GM12872 (cell line): ENCODE measurements around the gene ADAM15.

ENCODE experiments used
- TF ChIP-seq, protein P1 (sequence below): IDR thresholded peaks from 3 replicates; pipeline ENCODE4 v1.5.1; 2011; ENCODE audit warnings: low read depth, mild to moderate bottlenecking, low read length, moderate library complexity; ENCODE audit not compliant: insufficient read depth

The ADAM15 gene

DNA sequence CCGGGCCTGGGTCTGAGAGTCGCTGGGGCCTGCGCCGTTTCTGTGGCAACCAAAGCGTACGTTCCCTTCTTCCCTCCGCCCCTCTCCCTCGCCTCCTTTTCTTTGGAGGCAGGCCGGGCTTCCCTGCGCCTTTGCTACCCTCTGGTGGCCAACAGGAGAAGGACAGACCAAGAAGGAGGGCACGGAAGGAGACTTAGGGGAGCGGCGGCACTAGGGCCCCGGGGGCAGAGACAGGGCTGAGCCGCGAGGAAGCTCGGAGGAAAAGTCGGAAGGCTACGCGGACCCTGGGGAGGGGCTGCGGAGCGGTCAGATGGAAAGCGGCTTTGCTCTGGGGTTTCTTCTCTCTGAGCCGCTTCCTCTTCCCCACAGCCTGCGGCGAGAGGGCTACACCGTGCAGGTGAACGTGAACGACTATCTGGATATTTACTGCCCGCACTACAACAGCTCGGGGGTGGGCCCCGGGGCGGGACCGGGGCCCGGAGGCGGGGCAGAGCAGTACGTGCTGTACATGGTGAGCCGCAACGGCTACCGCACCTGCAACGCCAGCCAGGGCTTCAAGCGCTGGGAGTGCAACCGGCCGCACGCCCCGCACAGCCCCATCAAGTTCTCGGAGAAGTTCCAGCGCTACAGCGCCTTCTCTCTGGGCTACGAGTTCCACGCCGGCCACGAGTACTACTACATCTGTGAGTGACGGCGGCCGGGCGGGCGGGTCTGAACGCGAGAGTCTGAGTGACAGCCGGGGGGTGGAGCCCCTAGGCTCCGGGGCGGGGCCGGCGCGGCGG, 33.8 kb downstream of the ADAM15 start:
- TF ChIP-seq, protein P1, sequence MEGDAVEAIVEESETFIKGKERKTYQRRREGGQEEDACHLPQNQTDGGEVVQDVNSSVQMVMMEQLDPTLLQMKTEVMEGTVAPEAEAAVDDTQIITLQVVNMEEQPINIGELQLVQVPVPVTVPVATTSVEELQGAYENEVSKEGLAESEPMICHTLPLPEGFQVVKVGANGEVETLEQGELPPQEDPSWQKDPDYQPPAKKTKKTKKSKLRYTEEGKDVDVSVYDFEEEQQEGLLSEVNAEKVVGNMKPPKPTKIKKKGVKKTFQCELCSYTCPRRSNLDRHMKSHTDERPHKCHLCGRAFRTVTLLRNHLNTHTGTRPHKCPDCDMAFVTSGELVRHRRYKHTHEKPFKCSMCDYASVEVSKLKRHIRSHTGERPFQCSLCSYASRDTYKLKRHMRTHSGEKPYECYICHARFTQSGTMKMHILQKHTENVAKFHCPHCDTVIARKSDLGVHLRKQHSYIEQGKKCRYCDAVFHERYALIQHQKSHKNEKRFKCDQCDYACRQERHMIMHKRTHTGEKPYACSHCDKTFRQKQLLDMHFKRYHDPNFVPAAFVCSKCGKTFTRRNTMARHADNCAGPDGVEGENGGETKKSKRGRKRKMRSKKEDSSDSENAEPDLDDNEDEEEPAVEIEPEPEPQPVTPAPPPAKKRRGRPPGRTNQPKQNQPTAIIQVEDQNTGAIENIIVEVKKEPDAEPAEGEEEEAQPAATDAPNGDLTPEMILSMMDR: peak; percentile 84

DNA sequence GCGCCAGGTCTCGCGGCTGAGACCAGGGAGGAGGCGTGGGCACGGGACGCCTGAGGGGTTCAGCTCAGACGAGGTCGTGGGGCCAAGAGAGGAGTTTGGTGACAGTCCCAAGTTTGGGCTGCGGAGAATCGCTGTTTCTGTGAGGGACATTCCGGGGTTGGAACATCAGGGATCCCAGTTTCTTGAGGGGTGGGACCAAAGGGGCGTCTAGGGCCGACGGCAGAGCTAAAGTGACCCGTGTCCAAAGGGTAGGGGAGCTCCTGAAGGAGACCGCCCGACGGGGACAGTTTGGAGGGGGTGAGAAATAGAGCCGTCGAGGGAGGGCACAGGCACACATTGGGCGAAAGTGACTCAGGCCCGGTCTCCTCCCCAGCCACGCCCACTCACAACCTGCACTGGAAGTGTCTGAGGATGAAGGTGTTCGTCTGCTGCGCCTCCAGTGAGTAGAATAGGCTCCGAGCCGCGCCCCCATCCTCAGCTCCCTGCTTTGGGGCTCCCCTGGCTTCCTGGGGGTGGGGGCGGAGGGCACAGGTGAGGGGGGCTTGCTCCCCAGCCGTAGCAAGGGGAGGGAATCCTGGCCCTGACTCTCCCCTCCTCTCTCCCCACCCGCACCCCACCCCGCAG, 34.5 kb downstream of the ADAM15 start:
- TF ChIP-seq, protein P1: no peak

DNA sequence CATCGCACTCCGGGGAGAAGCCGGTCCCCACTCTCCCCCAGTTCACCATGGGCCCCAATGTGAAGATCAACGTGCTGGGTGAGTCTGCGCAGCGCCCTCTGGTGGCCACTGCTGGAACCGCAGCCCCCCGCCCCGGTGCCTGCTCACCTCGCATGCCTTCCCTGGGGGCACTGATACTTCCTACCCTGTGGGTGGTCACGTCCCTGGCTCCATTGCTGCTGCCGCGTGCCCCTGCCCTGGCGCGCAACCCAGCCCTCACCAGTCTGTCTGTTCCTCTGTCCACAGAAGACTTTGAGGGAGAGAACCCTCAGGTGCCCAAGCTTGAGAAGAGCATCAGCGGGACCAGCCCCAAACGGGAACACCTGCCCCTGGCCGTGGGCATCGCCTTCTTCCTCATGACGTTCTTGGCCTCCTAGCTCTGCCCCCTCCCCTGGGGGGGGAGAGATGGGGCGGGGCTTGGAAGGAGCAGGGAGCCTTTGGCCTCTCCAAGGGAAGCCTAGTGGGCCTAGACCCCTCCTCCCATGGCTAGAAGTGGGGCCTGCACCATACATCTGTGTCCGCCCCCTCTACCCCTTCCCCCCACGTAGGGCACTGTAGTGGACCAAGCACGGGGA, 35.1 kb downstream of the ADAM15 start:
- TF ChIP-seq, protein P1: peak; percentile 98

DNA sequence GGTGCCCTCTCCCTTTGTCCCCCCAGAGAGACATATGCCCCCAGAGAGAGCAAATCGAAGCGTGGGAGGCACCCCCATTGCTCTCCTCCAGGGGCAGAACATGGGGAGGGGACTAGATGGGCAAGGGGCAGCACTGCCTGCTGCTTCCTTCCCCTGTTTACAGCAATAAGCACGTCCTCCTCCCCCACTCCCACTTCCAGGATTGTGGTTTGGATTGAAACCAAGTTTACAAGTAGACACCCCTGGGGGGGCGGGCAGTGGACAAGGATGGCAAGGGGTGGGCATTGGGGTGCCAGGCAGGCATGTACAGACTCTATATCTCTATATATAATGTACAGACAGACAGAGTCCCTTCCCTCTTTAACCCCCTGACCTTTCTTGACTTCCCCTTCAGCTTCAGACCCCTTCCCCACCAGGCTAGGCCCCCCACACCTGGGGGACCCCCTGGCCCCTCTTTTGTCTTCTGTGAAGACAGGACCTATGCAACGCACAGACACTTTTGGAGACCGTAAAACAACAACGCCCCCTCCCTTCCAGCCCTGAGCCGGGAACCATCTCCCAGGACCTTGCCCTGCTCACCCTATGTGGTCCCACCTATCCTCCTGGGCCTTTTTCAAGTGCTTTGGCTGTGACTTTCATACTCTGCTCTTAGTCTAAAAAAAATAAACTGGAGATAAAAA, 35.9 kb downstream of the ADAM15 start:
- TF ChIP-seq, protein P1: peak; percentile 31; the same call in 1 of the 3 replicates

DNA sequence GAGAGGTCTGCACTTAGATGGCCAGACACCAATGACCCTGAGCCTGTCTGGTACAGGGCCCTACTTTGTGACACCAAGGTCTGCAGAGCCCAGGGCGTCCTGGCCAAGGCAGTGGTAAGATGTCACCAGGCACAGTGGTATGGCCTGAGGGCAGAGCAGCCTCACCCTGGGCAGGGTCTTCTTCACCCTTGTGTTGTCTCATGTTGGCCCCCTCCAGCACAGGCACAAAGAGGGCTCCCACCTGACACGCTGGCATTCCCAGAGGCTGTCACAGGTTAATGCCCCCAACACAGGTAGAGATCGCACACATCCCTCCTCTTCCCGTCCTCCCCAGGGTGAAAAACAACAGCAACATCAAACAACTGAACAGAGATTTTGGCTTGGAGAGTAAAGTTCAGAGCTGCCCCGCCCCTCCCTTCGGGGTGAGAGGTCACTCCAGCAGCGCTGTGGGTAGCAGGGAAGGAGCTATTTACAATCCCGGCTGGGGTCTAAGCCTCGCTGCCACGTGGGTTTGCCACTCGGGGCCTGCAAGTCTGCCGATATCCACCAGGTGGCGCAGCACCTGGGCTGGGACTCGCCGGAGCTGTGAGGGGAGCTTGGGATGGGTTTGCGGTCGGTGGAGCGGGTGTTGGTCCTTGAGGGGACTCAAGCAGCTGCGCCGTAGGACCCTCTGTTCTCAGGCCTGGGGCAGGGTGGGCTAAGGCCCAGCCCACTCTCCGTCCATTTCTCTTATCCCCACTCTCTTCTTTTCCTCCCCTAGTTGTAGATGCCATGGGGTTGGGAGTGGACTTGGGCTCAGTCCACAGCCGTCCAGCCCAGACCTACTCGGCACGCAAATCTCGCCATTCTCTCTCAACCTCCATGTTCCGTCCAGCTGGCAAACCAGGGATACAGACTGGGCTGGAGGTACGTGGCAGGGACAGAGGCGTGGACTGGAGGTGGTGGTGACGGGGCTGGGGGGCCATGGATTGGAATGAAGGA, 40.2 kb downstream of the ADAM15 start:
- TF ChIP-seq, protein P1: peak; percentile 99

DNA sequence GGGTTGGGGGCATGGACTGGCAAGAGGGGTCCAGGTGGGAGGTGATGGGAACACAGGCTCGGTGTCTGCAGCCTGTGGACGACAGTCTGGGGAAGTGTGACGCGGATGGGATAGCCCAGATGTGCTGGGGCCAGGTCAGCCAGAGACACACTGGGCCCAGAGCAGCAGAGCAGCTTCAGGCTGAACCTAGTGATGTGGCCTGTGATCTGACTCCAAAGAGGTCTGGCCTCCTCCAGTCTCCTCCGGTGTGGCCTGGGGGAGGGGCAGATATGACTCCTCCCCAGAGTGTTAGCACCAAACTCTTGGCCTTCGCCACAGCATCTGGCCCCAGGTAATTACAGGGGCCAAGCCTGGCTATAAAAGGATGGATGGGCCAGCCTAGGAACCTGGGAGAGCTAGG, 41.0 kb downstream of the ADAM15 start:
- TF ChIP-seq, protein P1: no peak
